HG03354 (cell line): ENCODE measurements around the gene DENND5A.
"Not testable (repeated sequence)": the region's sequence is repeated elsewhere in the genome, so short reads cannot be mapped to it uniquely, and the experiment has no call there.

Experiments used
- ATAC-seq: cut with Tn5 transposase; IDR thresholded peaks from one replicate; pipeline ENCODE4 v1.9.1; 2021; ENCODE audit warnings: mild to moderate bottlenecking; ENCODE audit not compliant: unreplicated experiment, poor library complexity, severe bottlenecking

DENND5A gene

DNA sequence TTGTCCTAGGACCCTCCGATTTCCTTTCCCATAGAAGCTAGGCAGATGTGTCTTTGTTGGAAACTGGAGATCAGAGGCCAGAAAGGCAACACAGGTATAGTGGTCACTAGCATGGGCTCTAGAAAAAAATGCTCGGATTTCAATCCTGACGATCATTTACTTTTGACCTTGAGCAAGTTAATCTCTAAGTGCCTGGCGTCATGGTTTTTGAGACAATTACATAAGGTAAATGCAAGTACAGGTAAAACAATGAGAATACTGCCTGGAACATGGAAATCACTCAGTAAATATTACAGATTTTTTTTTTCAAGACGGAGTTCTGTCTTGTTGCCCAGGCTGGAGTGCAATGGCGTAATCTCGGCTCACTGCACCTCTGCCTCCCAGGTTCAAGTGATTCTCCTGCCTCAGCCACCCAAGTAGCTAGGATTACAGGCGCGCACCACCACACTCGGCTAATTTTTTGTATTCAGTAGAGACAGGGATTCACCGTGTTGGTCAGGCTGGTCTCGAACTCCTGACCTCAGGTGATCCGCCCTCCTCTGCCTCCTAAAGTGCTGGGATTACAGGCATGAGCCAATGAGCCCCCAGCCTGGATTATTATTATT lies 1.1 kb upstream of the DENND5A start:
- ATAC-seq: no peak

- peak; percentile 17 for ATAC-seq
Measured at GRCh38 chr11:9264316-9265210, 587 bp downstream of the DENND5A start.

DNA sequence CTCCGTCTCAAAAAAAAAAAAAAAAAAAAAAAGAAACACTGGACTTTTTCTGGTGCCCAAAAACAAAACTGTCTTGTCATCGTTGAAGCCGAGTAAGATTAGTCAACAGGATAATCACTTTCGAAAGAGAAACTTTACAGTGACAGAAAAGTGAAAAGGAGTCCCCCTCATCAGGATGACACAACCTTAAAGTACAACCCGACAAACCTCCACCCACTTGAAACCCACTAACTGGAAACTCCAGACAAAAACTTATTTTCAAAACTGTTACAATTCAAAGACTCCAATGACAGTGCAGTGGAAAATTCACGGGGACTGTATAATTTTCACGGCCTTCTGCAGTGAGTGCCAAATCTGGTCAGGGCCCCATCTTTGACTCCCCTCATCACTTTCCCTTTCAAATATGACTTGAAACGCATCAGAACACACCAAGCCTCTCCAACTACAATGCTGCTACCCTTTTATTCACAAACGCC lies 1.3 kb downstream of the DENND5A start:
- peak; percentile 80 for ATAC-seq

GRCh38 chr11:9260838-9261146 lies 4.4 kb downstream of the DENND5A start:
- peak; percentile 37 for ATAC-seq

DNA sequence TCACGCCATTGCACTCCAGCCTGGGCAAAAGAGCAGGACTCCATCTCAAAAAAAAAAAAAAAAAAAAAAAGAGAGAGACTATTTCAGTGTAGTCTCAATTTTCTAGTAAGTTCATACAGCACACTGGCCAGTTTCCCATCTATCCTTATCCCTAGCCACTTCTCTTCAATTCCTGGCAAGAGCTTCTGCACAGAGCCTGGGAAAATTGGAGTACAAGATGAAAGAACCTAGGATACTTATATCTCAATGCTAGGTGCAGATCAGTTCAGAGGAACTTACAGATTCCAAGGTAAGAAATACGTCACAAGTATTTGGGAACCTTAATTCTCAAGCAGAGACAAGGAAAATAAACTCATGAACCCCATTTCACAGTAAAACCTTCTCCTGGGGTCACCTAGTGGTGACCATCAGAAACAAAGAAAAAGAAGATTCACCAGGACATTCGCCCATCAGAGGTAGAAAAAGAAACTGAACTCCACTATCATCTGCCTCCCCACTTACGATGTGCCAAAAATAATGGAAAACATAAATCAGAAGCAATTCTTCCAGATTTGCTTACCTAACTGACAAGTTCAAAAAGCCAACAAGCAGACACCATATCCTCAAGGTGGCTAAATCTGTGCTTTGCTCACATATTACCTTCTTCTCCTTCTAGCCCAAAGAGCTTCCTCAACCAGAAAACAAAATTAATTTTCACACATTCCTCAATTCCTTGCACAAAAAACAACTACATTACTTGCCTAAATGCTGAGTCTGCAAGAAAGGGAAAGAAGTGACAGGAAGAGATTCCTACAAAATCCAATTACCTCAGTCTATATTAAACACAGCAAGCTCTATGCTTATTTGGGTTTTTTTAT lies 4.9 kb downstream of the DENND5A start:
- ATAC-seq: no peak

- not testable (repeated sequence) for ATAC-seq
Measured at GRCh38 chr11:9258279-9258678, 6.9 kb downstream of the DENND5A start.

DNA sequence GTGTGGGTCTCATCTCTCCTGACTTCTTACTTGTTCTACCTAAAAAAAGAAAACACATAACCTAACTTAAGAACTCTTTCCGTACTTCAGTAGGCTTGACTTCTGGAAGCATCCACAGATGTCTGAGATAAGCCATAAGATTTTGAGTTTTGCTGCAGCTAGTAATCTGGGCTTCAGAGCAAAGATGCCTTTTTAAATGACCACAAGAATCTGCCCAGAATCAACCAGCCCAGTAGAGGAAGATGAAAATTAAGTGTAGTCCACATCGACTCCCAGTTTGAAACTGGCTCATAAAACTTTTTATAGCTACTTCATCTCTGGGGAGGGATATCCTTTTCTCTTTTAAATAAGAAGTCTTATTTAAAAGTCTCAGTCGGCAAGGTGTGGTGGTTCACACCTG lies 10.7 kb downstream of the DENND5A start:
- ATAC-seq: no peak

DNA sequence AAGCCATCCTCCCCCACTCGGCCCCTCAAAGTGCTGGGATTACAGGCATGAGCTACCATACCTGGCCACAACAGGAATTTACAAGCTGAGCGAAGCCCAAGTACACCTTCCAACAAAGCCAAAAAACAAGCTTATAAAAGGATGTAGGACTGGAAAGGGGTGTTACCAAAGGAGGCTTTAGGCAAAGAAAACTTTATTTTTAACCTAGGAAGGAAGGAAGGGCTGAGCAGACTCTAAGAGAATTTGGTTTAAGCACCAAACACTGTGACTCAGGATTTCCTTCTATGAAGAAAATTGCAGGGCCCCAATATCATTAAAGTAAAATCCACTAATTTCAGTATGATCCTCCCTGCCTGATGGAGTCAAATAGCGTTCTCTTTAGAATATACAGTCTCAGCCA lies 12.1 kb downstream of the DENND5A start:
- no peak for ATAC-seq

- no peak for ATAC-seq
Measured at GRCh38 chr11:9251311-9251710, 13.8 kb downstream of the DENND5A start.

DNA sequence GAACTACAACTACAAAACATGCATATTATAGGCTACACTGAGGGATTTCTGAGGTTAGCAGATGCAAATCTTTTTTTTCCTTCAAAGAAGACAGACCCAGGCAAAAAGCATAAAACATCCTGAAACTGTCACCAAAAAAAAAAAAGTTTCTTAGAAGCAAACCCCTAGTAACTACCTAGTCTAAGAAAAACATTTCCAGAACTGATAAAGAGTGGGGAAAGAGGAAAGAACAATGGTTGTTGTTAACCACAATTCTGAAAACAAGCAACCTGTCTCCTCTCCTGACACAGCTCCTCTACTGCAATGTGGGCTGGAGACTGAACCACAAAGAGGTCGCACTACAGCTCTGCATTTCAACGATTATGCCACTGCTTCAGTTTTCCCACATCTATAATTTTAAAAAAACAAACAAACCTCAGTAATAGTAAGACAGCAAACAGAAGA lies 15.0 kb downstream of the DENND5A start:
- ATAC-seq: peak; percentile 80

GRCh38 chr11:9249252-9249651 lies 15.9 kb downstream of the DENND5A start:
- no peak for ATAC-seq

DNA sequence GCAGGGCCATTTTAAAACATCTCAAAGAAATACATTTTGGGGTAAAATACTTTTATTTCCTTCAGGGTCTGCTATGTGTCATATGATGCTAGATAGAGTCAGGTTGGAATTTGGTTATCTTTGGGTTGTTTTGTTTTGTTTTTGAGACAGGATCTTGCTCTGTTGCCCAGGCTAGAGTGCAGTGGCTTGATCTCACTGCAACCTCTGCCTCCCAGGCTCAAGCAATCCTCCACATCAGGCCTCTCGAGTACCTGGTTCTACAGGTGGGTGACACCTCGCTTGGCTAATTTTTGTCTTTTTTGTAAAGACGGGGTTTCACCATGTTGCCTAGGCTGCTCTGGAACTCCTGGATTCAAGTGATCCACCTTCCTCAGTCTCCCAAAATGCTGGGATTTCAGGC lies 17.3 kb downstream of the DENND5A start:
- ATAC-seq: no peak

DNA sequence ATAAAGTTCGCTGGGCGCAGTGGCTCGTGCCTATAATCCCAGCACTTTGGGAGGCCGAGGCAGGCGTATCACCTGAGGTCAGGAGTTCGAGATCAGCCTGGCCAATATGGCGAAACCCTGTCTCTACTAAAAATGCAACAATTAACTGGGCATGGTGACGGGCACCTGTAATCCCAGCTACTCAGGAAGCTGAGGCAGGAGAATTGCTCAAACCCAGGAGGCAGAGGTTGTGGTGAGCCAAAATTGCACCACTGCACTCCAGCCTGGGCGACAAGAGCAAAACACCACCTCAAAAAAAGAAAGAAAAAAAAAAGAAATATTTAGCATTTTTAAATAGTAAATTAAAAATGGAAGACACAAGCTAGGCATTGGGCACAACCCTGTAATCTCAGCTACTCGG lies 28.9 kb downstream of the DENND5A start:
- not testable (repeated sequence) for ATAC-seq

DNA sequence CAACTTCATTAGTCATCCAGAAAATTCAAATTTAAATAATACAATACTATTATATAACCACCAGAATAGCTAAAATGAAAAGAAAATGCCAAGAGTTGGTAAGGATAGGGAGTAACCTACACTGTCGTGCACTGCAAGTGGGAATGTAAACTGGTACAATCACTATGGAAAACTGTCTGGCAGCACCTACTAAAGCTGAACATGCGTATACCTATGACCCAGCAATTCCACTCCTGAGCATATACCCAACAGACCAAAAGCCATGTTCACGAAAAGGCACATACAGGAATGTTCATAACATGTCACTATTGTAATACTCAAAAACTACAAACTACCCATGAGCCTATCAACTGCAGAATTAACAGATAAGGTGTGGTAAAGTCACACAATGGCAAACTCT lies 32.7 kb downstream of the DENND5A start:
- ATAC-seq: no peak

DNA sequence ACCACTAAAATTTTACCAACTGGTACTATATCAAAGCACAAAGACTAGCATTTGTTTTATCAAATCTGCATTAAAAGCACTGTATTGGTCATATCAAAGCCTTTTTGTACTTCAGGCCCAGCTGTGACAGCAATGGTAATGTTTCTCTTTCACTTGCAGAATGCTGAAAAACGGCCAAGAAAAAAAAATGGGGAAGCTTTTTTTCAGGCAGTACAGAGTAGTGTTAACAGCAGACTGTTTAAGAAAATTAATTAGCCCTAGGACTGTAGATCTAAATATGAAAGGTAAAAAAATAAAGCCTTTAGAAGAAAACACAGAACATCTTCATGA lies 33.3 kb downstream of the DENND5A start:
- ATAC-seq: no peak

- ATAC-seq: no peak
Measured at GRCh38 chr11:9230296-9230695, 34.9 kb downstream of the DENND5A start.

DNA sequence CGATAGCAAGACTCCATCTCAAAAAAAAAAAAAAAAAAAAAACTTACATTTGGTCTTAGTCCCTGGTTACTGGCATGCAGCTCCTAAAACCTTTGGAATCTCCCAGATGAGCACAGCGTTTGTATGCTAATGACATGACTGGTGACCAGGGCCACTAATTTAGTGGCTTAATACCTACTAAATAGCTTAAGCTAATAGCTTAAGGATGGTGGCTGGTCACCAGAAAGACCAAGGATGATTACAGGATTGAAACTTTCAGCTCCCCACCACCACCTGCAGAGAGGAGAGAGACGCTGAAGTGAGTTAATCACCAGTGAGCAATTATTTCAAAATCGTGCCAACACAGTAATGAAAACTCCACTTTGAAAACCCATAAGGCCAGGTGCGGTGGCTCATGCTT lies 37.1 kb downstream of the DENND5A start:
- ATAC-seq: no peak

DNA sequence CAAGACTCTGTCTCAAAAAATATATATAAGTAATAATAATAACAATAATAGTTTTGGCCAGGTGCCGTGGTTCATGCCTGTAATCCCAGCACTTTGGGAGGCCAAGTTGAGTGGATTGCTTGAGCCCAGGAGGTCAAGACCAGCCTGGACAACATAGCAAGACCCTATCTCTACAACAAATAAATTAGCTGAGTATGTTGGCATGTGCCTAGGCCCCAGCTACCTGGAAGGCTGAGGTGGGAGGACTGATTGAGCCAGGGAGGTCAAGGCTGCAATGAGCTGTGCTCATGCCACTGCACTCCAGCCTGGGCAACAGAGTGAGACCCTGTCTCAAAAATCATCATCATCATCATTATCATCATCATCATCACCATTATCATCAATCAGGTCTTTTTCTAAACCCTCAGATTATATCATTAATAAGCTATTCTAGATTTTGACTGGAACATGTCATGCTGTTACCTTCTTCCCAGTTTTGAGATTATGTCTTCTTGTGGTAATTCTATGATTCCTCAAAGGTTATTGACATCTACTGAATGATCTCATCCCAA lies 39.3 kb downstream of the DENND5A start:
- ATAC-seq: no peak

- no peak for ATAC-seq
Measured at GRCh38 chr11:9222654-9223053, 42.5 kb downstream of the DENND5A start.

DNA sequence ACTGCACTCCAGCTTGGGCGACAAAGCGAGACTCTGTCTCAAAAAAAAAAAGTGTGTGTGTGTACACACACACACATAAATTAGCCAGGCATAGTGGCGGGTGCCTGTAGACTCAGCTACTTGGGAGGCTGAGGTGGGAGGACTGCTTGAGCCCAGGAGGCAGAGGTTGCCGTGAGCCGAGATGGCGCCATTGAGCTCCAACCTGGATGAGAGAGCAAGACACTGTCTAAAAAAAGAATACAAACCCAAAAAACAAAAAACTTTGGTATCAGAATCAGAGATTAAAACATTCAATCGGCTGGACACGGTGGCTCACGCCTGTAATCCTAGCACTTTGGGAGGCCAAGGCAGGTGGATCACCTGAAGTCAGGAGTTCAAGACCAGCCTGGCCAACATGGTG lies 44.3 kb downstream of the DENND5A start:
- not testable (repeated sequence) for ATAC-seq
